Neural progenitor cell (in vitro differentiated cells): ENCODE results near the gene MACROD2. TPM values are rescaled to one million over a fixed set of nuclear protein-coding genes. Genes with fewer than 3 reads are reported as not detected.

ENCODE experiments used
- DNase-seq: peaks from one replicate; pipeline ENCODE4 v3.0.0-alpha.2; 2016; ENCODE audit warnings: low spot score
- H2AFZ ChIP-seq: fragments of 200-600 bp; sonication (generic); replicated peaks from 2 replicates; pipeline ENCODE4 v1.6.1; 2016; ENCODE audit warnings: antibody characterized with exemption
- H3F3A ChIP-seq: fragments of 200-600 bp; sonication (generic); 2 replicates; pipeline ENCODE4 v1.6.1; 2016; ENCODE audit warnings: antibody characterized with exemption, low read depth
- H3K27ac ChIP-seq: fragments of 200-600 bp; sonication (generic); 2 replicates; pipeline ENCODE4 v1.5.1; 2016; ENCODE audit warnings: mild to moderate bottlenecking
- H3K27me3 ChIP-seq: fragments of 200-600 bp; sonication (generic); 2 replicates; pipeline ENCODE4 v1.6.1; 2016; ENCODE audit warnings: mild to moderate bottlenecking, moderate library complexity
- H3K36me3 ChIP-seq: fragments of 200-600 bp; sonication (generic); 2 replicates; pipeline ENCODE4 v1.5.1; 2016
- H3K4me1 ChIP-seq: fragments of 200-600 bp; sonication (generic); 2 replicates; pipeline ENCODE4 v1.6.1; 2016; ENCODE audit warnings: mixed run types
- H3K4me2 ChIP-seq: fragments of 200-600 bp; sonication (generic); 2 replicates; pipeline ENCODE4 v1.6.1; 2016
- H3K4me3 ChIP-seq: fragments of 200-600 bp; sonication (generic); 2 replicates; pipeline ENCODE4 v1.5.1; 2016
- H3K79me2 ChIP-seq: fragments of 200-600 bp; sonication (generic); 2 replicates; pipeline ENCODE4 v1.6.1; 2016; ENCODE audit warnings: low read depth
- H3K9ac ChIP-seq: fragments of 200-600 bp; sonication (generic); 2 replicates; pipeline ENCODE4 v1.6.1; 2016
- H3K9me3 ChIP-seq: fragments of 200-600 bp; sonication (generic); 2 replicates; pipeline ENCODE4 v1.5.1; 2016; ENCODE audit warnings: low read depth
- H4K20me1 ChIP-seq: fragments of 200-600 bp; sonication (generic); 2 replicates; pipeline ENCODE4 v1.6.1; 2016; ENCODE audit warnings: low read depth
- H3K27ac Mint-ChIP-seq: 3 replicates; pipeline ENCODE4 v1.8.0; 2021; ENCODE audit warnings: mixed read lengths
- H3K27me3 Mint-ChIP-seq: 2 replicates; pipeline ENCODE4 v1.8.0; 2022; ENCODE audit warnings: low read depth, mild to moderate bottlenecking, inconsistent platforms, moderate library complexity, mixed read lengths; ENCODE audit not compliant: insufficient read depth
- H3K36me3 Mint-ChIP-seq: 3 replicates; pipeline ENCODE4 v1.8.0; 2021; ENCODE audit warnings: mixed read lengths
- H3K4me1 Mint-ChIP-seq: 3 replicates; pipeline ENCODE4 v1.8.0; 2021; ENCODE audit warnings: mixed read lengths
- H3K4me3 Mint-ChIP-seq: 3 replicates; pipeline ENCODE4 v1.8.0; 2021; ENCODE audit warnings: mild to moderate bottlenecking, moderate library complexity, mixed read lengths
- H3K9me3 Mint-ChIP-seq: 3 replicates; pipeline ENCODE4 v1.8.0; 2020; ENCODE audit warnings: mixed read lengths
- CTCF ChIP-seq: fragments of 200-600 bp; sonication (generic); IDR thresholded peaks from 2 replicates; pipeline ENCODE4 v1.5.1; 2017; ENCODE audit warnings: antibody characterized with exemption, mild to moderate bottlenecking
- EZH2 ChIP-seq: fragments of 200-600 bp; sonication (generic); IDR thresholded peaks from 2 replicates; pipeline ENCODE4 v1.6.1; 2017; ENCODE audit warnings: antibody characterized with exemption, mild to moderate bottlenecking, moderate library complexity
- EZH2phosphoT487 ChIP-seq: fragments of 200-600 bp; sonication (generic); IDR thresholded peaks from 2 replicates; pipeline ENCODE4 v1.6.1; 2017; ENCODE audit warnings: antibody characterized with exemption
- total RNA-seq: library from RNA; depleted of rRNA; stranded (reverse); fragments of >200 nt; gene quantifications from 2 replicates; pipeline ENCODE4 v1.2.3, GENCODE V29; 2015; ENCODE audit warnings: low replicate concordance

Gene MACROD2
- total RNA-seq, 1 donor from 2014 or later: 11.9 TPM

- Mint-ChIP-seq H3K36me3 (peaks cover 4% of the 10 kb centered on the region), H3K9me3 (peaks cover 26% of the 10 kb centered on the region), H3K4me1 (peaks cover 2% of the 10 kb centered on the region), H3K27ac (no peak overlapping the region), H3K4me3 (no peak overlapping the region), H3K27me3 (no peaks in the 10 kb centered on the region)
- Histone ChIP-seq H3K4me3 (no peak overlapping the region), H3K9ac (no peak overlapping the region), H3K4me2 (no peak overlapping the region), H4K20me1 (no peaks in the 10 kb centered on the region), H3F3A (no peaks in the 10 kb centered on the region), H3K36me3 (no peaks in the 10 kb centered on the region), H3K27me3 (no peaks in the 10 kb centered on the region), H2AFZ (no peak overlapping the region), H3K9me3 (peaks cover 5% of the 10 kb centered on the region), H3K4me1 (no peaks in the 10 kb centered on the region), H3K27ac (no peak overlapping the region), H3K79me2 (no peaks in the 10 kb centered on the region)
- TF ChIP-seq CTCF: no peak
- no peak for TF ChIP-seq EZH2
- no peak for TF ChIP-seq EZH2phosphoT487
- DNase-seq: no peak
Observed at GRCh38 chr20:14984305-14984704, 989.0 kb downstream of the MACROD2 start.

GRCh38 chr20:14984768-14985622, 989.7 kb downstream of the MACROD2 start:
- no peak overlapping the region for H3K27ac Mint-ChIP-seq
- DNase-seq: no peak

GRCh38 chr20:14986026-14986655, 990.8 kb downstream of the MACROD2 start:
- H3K4me1 Mint-ChIP-seq: peaks cover 2% of the 10 kb centered on the region
- DNase-seq: no peak
- H3K9me3 Mint-ChIP-seq: peaks cover 24% of the 10 kb centered on the region
- no peak overlapping the region for H3K4me2 ChIP-seq
- H2AFZ ChIP-seq: no peak overlapping the region
- no peaks in the 10 kb centered on the region for H4K20me1 ChIP-seq
- H3K9me3 ChIP-seq: peaks cover 5% of the 10 kb centered on the region
- peaks cover 4% of the 10 kb centered on the region for H3K36me3 Mint-ChIP-seq
- H3K27ac Mint-ChIP-seq: no peak overlapping the region
- H3F3A ChIP-seq: no peaks in the 10 kb centered on the region
- no peak overlapping the region for H3K4me3 Mint-ChIP-seq
- no peaks in the 10 kb centered on the region for H3K27me3 ChIP-seq
- no peak overlapping the region for H3K4me3 ChIP-seq
- no peaks in the 10 kb centered on the region for H3K36me3 ChIP-seq
- H3K79me2 ChIP-seq: no peaks in the 10 kb centered on the region
- H3K9ac ChIP-seq: no peak overlapping the region
- no peak for TF ChIP-seq EZH2phosphoT487
- no peak for TF ChIP-seq CTCF
- TF ChIP-seq EZH2: no peak
- H3K27ac ChIP-seq: no peak overlapping the region
- no peaks in the 10 kb centered on the region for H3K27me3 Mint-ChIP-seq
- no peaks in the 10 kb centered on the region for H3K4me1 ChIP-seq

More at GRCh38 chr20:14984768-14985622, 989.7 kb downstream of the MACROD2 start:
- no peak for TF ChIP-seq EZH2
- TF ChIP-seq CTCF: no peak
- TF ChIP-seq EZH2phosphoT487: no peak
- no peak overlapping the region for H3K4me3 ChIP-seq
- H3K79me2 ChIP-seq: no peaks in the 10 kb centered on the region
- no peaks in the 10 kb centered on the region for H3K27me3 Mint-ChIP-seq
- no peaks in the 10 kb centered on the region for H4K20me1 ChIP-seq
- H3K27me3 ChIP-seq: no peaks in the 10 kb centered on the region
- H3K36me3 ChIP-seq: no peaks in the 10 kb centered on the region
- peaks cover 4% of the 10 kb centered on the region for H3K36me3 Mint-ChIP-seq
- peaks cover 5% of the 10 kb centered on the region for H3K9me3 ChIP-seq
- no peak overlapping the region for H3K9ac ChIP-seq
- no peak overlapping the region for H3K27ac ChIP-seq
- H3K4me1 Mint-ChIP-seq: peaks cover 2% of the 10 kb centered on the region
- H3K4me1 ChIP-seq: no peaks in the 10 kb centered on the region
- no peak overlapping the region for H2AFZ ChIP-seq
- H3K4me2 ChIP-seq: no peak overlapping the region
- H3K4me3 Mint-ChIP-seq: no peak overlapping the region
- H3F3A ChIP-seq: no peaks in the 10 kb centered on the region
- peaks cover 26% of the 10 kb centered on the region for H3K9me3 Mint-ChIP-seq
